AML-193 (cell line): Measurements from ENCODE around the gene PLAAT4.
"Not testable (repeated sequence)": the region's sequence is repeated elsewhere in the genome, so short reads cannot be mapped to it uniquely, and the experiment has no call there.

Source experiments
- DNase-seq, 2 experiments: peaks; one replicate each; lab custom pipeline; 2025; lab: John Stamatoyannopoulos, UW

Gene PLAAT4

DNA sequence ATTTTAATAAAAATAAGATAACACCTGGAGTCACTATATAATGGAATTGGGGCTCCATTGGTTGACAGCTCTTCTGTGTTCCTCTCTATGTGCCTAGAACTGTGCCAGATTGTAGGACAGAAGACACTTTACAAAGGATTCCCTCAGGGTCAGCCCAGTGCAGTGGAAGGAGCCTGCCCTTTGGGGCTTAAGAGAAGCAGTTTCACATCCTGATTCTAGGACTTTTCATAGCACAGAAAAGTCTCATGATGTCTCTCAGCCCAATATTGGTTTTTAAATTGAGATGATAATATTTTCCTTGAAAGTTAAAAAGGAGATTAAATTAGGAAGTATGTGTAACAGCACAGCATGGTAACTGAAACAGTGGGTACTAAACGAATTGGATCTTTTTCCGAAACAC is 7.1 kb downstream of the PLAAT4 start:
- DNase-seq, result no peak

- DNase-seq, result no peak
Measured at GRCh38 chr11:63547061-63547460, 10.5 kb downstream of the PLAAT4 start.

- no peak for DNase-seq
Measured at GRCh38 chr11:63548178-63548577, 11.6 kb downstream of the PLAAT4 start.

DNA sequence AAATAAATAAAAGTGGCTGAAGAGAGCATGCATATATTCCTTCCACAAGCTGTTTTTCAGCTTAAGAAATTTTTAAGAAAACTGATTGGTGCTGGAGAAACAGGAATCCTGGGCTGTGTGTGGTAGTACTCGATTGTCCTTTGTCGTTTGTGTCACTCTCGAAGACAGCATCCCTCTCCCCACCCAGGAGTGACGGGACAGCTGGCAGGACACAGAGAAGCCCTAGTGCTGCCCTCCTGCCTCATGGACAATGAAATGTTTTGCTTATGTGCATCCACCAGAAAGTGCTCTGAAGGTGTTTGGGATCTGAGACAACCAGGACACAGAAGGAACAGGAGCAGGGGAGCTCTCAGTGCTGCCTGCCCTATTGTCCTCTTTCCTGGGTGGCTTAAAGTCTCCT is 12.8 kb downstream of the PLAAT4 start:
- no peak for DNase-seq

DNA sequence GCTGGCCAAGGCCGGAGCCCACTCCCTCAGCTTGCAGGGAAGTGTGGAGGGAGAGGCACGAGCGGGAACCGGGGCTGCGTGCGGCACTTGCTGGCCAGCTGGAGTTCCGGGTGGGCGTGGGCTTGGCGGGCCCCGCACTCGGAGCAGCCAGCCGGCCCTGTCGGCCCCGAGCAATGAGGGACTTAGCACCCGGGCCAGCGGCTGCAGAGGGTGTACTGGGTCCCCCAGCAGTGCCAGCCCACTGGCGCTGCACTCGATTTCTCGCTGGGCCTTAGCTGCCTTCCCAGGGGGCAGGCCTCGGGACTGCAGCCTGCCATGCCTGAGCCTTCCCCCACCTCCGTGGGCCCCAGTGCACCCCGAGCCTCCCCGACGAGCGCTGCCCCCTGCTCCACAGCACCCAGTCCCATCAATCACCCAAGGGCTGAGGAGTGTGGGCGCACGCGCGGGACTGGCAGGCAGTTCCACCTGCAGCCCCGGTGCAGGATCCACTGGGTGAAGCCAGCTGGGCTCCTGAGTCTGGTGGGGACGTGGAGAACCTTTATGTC is 13.6 kb downstream of the PLAAT4 start:
- DNase-seq, result not testable (repeated sequence)

DNA sequence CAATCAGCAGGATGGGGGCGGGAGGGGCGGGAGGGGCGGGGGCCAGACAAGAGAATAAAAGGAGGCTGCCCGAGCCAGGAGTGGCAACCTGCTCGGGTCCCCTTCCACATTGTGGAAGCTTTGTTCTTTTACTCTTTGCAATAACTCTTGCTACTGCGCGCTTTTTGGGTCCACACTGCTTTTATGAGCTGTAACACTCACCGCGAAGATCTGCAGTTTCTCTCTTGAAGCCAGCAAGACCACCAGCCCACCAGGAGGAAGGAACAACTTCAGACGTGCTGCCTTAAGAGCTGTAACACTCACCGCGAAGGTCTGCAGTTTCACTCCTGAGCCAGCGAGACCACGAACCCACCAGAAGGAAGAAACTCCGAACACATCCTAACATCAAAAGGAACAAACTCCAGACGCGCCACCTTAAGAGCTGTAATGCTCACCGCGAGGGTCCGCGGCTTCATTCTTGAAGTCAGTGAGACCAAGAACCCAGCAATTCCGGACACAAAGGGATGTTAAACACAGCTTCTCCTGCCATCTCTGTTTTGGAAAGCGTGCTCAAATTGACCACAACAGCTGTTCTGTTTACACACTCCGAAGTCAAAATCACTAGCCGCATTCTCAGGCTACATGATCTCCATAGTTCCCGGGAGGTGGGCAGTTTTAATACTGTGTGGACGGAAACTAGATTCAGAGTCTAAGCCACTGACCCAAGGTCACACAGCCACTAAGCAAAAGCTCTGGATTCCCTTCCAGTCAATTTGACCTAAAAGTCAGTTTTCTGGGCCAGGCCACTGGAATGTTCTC is 14.7 kb downstream of the PLAAT4 start:
- DNase-seq, result no peak

GRCh38 chr11:63551889-63552266 is 15.3 kb downstream of the PLAAT4 start:
- no peak for DNase-seq

GRCh38 chr11:63552921-63553320 is 16.3 kb downstream of the PLAAT4 start:
- DNase-seq, result no peak

DNA sequence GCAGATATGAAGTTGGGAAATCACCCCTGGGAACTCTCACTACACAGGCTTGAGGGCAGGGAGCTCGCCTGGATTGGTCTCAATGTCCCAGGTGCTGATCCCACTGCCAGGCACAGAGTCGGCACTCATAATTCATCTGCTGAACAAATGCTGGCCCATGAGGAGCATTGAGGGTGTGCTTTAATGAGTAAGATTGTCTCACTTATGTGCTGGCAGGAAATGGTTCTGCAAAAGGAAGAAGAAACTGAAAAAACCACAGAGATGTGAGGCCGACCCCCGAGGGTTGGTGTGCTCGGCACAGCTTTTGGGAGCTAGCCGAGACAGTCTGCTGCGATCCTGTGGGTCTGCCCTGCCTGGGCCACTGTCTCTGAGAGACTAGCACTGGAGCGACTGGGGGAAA is 17.2 kb downstream of the PLAAT4 start:
- DNase-seq, result no peak

GRCh38 chr11:63554877-63555223 is 18.2 kb downstream of the PLAAT4 start:
- DNase-seq, result no peak

- DNase-seq, result no peak
Measured at GRCh38 chr11:63556404-63557013, 19.9 kb downstream of the PLAAT4 start.

GRCh38 chr11:63557570-63557969 is 21.0 kb downstream of the PLAAT4 start:
- DNase-seq, result no peak

- DNase-seq, result no peak
Measured at GRCh38 chr11:63558459-63559157, 22.0 kb downstream of the PLAAT4 start.

GRCh38 chr11:63560506-63561180 is 24.0 kb downstream of the PLAAT4 start:
- DNase-seq, result peak in 1 of 2 experiments; percentile 3

- DNase-seq, result no peak
Measured at GRCh38 chr11:63563201-63564055, 26.8 kb downstream of the PLAAT4 start, which contains the start of gene PLAAT2. Gene PLAAT2, minus strand, starts transcription at chr11:63563379. Its CDS starts 55 bp downstream, at chr11:63563324.

- DNase-seq, result no peak
Measured at GRCh38 chr11:63564056-63564774, 27.6 kb downstream of the PLAAT4 start.

GRCh38 chr11:63564784-63565350 is 28.3 kb downstream of the PLAAT4 start:
- no peak for DNase-seq

- peak in 1 of 2 experiments; percentile 2 for DNase-seq
Measured at GRCh38 chr11:63567044-63567840, 30.6 kb downstream of the PLAAT4 start.

DNA sequence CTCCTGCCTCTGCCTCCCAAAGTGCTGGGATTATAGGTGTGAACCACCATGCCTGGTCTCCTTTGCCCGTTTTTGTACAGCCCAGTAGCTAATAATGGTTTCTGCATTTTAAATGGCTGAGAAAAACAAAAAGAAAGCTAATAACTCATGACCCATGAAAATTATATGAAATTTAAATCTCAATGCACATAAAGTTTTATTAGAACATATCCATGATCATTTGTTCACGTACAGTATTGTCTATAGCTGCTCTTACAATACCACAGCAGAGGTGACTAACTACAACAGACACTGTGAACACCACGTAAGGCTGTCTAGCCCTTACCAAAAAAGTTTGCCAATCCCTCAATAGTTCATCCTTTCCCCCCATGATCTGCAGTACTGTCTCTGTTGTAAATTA is 33.0 kb downstream of the PLAAT4 start:
- DNase-seq, result no peak
